ENCODE data around the gene LCLAT1.

- TF ChIP-seq CTCF (IDR thresholded peaks at IDR 0.05; ENCODE audit: borderline replicate concordance, extremely low read depth, low read length, poor library complexity, severe bottlenecking), result no peak
- TF ChIP-seq EZH2 (IDR thresholded peaks at IDR 0.05; ENCODE audit: borderline replicate concordance, low read depth, low read length, severe bottlenecking), result no peak
These were observed 194.8 kb downstream of the LCLAT1 start for GRCh38 chr2:30641765-30642345.

Measured in DND-41 (cell line).